ENCODE results near the gene THADA. TPM values are rescaled to one million over a fixed set of nuclear protein-coding genes. Genes with fewer than 3 reads are reported as not detected.

Gene THADA, protein sequence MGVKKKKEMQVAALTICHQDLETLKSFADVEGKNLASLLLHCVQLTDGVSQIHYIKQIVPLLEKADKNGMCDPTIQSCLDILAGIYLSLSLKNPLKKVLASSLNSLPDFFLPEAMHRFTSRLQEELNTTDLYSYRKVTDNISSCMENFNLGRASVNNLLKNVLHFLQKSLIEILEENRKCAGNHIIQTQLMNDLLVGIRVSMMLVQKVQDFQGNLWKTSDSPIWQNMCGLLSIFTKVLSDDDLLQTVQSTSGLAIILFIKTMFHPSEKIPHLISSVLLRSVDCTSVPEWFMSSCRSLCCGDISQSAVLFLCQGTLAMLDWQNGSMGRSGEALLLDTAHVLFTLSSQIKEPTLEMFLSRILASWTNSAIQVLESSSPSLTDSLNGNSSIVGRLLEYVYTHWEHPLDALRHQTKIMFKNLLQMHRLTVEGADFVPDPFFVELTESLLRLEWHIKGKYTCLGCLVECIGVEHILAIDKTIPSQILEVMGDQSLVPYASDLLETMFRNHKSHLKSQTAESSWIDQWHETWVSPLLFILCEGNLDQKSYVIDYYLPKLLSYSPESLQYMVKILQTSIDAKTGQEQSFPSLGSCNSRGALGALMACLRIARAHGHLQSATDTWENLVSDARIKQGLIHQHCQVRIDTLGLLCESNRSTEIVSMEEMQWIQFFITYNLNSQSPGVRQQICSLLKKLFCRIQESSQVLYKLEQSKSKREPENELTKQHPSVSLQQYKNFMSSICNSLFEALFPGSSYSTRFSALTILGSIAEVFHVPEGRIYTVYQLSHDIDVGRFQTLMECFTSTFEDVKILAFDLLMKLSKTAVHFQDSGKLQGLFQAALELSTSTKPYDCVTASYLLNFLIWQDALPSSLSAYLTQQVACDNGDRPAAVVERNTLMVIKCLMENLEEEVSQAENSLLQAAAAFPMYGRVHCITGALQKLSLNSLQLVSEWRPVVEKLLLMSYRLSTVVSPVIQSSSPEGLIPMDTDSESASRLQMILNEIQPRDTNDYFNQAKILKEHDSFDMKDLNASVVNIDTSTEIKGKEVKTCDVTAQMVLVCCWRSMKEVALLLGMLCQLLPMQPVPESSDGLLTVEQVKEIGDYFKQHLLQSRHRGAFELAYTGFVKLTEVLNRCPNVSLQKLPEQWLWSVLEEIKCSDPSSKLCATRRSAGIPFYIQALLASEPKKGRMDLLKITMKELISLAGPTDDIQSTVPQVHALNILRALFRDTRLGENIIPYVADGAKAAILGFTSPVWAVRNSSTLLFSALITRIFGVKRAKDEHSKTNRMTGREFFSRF (N-terminal part only)
- 29.7 and 34.6 TPM in 2 replicates for total RNA-seq

DNA sequence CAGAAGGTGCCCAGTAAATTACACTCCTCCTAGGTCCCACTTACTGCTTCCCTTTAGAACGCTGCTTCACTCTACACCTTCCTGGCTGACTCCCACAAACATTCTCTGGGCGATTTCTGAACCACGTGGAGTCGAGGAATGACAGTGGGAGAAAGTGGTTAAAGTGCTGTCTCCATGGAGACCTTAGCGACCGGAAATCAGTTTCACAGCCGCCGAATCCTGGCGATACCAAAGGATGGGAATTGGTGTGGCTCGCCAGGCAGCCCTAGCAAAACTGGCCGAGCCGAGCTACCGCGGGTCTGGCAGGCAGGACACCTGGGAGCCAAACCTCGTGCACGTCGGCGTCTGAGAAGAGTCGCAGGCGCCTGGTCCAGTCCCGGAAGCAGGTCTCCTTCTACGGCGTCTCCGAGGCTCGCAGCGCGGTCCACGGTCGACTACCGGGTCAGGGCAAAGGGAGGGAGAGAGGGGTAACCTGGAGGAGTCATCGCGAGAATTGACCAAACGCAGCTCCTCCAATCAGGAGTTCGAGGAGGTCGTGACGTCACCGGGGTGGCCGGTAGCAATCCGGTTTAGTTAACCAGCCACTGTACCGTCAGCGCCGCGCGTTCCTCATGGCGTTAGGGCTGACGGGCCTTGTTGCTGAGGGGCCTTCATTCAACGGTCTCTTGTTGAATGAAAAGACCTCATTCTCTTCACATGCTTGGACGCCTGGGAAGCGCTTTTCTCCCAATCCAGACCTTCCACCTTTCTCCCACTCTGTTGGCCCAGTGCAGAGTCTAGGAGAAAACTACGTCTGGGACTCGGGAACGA, at the start of gene THADA:
Gene THADA, minus strand, starts transcription at position 436 of the 810 bp plus-strand sequence. CDS start 3,646 bp downstream, outside the sequence.

DNA sequence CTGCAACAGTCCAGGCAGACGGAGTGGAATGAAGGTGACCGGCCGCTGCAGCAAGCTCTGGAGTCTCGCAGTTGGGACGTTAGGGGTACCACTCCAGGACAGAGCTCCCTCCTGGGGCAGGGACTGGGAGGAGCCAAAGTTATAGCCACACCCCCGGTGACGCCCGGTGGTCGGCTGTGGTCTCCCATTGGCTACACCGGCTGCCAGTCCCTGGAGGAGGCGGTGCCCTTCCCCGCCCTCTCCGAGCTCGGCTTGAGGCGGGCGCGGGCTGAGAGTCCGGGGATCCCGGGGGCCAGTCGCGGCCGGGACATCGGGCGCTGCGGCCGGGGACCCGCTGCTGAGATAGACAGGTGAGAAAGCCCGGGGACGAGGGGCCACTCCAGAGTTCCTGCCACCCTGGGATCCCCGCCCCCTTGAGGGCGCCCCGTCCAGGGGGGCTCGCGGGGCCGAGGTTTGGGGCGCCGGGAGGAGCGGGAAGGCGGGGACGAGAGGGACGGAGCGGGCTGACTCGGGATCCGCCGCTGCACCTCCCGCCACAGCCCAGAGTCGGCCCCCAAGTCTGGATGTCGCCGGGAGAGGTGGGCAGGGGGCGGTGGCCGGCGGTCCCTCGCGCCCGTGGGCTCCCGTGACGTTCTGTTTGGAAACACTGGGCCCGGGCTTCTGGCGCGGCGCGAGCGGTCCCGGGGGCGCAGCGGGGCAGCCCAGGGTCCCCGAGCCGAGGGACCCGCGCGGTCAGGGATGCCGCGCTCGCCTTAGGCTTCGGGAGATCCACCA, 41.4 kb upstream of the THADA start, which contains the start of gene PLEKHH2:
Gene PLEKHH2, plus strand, starts transcription at position 231 of the 774 bp plus-strand sequence. CDS start 7,414 bp downstream, outside the sequence.

GRCh38 chr2:43226558-43226954, 369.3 kb downstream of the THADA start, which contains the start of gene ZFP36L2:
TSS of gene ZFP36L2 (minus strand) at chr2:43226606. CDS start at chr2:43226315, 291 bp downstream.

Other genes starting within 250 kb of the THADA start
- gene PLEKHH2, start 41.2 kb upstream of the THADA start, total RNA-seq = 0.55 and 1.8 TPM in 2 replicates
- 0.74 and 1.2 TPM in 2 replicates for gene C1GALT1C1L, start 80.4 kb upstream of the THADA start, total RNA-seq
- 29.7 and 33.6 TPM in 2 replicates for gene DYNC2LI1, start 178.0 kb upstream of the THADA start, total RNA-seq
- not detected in 2 replicates for gene ABCG5, start 242.8 kb upstream of the THADA start, total RNA-seq
- not detected in 2 replicates for gene ABCG8, start 242.9 kb upstream of the THADA start, total RNA-seq